Cerebellar cortex (tissue), 1 donor: ENCODE results near the gene PXDN.
A peak's percentile ranks its signal among the peaks of the same experiment; 100 is the strongest.

Source experiments
- DNase-seq: peaks from one replicate; pipeline ENCODE4 v3.0.0-alpha.2; 2015; ENCODE audit warnings: low spot score

The PXDN gene

DNA sequence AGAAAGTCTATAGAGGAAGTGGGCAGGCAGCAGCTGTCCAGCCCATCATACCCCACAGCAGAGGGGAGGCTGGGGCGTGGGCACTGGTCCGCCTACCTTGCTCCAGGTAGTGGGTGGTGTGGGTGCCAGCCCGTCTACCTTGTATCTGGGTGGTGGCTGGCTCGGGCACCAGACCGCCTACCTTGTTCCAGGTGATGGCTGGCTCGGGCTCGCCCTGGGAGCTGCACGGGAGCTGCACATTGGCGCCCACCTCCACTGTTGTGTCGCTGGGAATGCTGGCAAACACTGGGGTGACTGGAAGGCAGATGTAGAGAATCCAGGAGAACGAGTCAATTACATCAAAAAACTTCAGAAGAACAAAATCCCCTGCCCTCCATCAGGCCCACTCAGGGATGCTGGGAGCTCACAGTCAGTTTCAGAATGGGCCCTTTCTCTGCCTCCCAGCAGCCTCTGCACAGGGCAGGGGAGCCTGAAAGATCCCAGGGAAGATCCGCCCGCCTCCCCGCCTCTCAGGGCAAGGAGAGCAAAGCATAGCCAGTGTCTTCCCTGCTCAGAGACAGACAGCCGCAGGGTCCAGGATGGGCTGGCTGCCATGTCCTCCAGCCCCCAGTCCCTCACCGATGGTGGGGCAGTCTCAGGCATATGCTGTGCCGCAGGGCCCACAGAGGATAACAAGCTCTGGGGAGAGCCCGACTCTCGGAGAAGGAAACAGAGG, 82.3 kb downstream of the PXDN start:
- DNase-seq: no peak

DNA sequence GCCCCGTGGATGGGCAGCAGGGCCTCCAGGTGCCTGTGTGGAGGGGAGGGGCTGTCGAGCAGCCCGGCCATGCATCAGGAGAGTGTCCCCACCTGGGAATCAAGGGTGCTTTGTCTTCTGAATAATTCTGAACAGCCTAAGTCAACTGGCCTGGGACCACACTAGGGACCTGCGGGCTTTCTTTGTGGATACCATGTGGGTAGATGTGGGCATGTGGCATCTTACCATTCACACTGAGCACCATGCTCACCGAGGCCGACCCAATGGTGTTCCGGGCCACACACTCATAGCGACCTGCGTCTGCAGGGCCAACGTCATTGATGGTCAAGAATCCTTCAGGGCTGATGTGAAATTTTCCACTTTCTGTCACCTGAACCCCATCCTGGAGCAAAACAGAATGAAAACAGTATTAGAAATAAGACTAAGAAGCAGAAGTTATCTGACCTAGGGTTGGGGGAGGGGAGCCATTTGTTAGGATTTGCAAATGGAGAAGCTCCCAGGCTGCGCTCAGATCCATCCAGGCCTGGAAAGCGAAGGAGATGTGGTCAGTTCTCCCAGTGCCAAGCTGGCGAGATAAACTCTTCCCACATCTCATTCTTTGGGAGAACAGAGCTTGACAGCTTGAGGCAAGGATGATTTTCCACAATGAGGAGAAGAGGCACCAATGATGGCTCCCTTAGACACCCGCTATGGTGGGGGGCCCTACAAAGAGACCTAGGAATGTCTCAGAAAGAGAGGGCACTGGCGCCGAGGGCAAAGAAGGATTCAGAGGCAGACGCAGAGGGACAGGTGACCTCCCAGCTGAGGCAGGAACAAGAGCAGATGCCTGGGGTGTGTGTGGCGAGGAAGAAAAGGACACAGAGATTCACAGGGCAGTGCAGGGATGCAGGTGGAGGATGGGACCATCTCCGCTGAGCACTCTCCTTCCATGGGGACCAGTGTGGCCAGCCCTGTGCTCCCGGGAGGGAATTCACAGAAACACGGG, 83.4 kb downstream of the PXDN start:
- DNase-seq: no peak

DNA sequence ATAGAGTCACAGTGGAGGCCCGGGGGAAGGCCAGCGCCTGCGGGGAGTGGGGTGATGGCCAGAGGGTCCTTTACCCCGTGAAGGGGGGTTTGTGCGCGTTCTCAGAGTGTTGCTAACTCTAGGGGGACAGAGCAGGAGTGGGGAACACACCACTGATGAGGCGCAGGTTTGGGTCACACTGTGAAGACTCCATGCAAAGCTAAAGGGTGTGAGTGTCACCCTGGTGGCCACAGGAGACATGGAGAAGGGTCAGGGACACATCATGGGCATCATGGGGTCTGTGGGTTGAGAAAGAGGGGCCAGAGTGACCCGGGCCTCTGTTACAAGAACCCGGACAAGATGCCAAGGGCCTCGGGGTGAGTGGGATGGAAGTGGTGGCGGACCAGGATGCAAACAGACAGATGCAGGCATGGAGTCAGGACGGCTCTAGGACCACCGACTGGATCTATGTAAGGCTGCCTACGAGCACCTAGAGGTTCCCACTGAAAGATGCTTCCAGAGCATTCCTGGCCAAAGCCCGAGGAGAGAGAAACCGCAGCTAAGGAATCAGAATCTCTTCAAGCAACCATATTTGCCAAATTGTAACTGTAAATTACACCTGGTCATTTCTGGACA, 84.3 kb downstream of the PXDN start:
- DNase-seq: no peak

DNA sequence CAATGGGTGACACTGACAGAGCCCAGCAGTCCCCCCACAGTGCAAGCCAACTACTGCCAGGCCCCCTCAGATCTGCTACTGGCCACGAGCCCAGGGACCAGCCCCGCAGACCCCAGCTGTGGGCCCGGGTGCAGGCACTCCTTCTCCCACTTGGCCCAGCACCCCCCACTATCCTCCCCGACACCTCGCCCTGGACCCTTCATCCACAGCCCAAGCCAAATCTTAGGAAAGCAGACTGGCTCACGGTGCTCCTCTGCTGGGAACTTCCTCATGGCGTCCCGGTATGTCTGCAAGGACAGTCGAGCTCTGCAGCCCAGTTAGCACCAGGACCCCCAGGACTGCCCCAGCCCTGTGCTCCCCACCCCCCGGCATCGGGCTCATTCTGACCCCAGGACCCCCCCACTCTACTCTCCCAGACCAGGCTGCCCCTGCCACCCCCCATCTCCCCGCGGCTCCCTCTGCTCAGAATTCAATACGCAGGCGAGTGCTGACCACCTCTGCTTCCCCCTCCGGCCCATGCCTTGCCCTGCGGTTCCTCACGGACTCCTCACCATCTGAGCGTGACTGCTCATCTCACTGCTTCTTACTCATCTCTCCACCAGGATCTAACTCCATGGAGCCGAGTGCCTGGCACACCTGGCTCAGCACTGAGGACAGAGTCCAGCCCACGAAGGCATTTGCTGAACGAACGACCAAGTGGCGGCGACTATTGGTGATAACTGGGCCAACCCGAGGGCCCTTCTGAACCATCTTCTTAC, 85.7 kb downstream of the PXDN start:
- no peak for DNase-seq

DNA sequence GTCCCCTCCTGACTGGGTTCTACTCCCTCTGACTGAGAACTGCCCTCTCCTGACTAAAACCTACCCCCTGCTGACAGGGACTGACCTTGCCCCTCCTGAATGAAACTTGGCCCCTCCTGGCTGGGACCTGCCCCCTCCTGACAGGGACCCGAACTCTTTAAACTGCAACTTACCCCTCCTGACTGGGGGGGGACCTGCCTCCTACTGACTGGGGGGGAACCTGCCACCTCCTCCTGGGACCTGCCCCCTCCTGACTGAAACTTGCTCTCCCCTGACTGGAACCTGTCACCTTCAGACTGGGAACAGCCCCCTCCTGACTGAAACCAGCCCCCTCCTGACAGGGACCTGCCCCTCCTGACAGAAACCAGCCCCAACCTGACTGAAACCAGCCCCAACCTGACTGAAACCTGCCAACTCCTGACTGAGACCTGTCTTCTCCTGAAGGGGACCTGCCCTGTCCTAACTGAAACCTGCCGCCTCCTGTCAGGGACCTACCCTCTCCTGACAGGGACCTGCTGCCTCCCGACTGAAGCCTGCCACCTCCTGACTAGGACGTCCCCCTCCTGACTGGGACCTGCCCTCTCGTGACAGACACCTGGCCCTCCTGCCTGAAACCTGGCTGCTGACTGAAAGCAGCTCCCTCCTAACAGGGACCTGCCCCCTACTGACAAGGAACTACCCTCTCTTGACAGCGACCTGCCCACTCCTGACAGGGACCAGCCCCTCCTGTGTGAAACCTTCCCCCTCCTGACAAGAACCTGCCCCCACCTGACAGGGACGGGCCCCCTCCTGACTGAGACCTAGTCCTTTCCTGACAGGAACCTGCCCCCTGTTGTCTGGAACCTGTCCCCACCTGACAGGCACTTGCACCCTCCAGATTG, 87.1 kb downstream of the PXDN start:
- DNase-seq: no peak

DNA sequence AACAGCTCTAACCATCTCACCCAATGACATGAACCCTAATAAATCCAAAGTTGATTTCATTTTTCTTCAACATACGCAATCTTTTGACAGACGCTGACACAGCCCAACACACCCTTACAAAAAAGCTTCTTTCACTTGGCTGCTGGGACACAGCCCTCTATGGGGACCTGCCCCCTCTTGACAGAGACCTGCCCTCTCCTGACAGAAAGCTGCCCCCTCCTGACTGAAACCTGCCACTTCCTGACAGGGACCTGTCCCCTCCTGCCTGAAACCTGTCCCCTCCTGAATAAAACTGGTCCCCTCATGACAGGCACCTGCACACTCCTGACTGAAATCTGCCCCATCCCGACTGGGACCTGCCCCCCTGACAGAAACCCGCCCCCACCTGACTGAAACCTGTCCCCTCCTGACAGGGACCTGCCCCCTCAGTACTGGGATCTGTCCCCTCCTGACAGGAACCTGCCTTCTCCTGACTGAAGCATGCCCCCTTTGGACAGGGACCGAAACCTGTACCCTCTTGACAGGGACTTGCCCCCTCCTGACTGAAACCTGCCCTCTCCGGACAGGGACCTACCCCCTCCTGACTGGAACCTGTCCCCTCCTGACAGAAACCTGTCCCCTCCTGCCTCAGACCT, 87.9 kb downstream of the PXDN start:
- DNase-seq: no peak

DNA sequence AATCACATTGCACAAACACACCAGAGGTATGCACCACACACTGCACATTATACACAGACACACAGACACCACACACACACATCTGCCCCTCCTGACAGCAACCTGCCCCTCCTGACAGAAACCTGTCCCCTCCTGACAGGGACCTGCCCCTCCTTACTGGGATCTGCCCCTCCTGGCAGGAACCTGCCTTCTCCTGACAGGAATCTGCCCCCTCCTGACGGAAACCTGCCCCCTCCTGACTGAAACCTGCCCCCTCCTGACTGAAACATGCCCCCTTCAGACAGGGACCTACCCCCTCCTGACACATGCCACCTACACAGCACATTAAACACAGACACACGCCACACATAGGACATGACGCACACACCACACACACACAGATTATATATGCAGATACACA, 88.9 kb downstream of the PXDN start:
- DNase-seq: no peak

DNA sequence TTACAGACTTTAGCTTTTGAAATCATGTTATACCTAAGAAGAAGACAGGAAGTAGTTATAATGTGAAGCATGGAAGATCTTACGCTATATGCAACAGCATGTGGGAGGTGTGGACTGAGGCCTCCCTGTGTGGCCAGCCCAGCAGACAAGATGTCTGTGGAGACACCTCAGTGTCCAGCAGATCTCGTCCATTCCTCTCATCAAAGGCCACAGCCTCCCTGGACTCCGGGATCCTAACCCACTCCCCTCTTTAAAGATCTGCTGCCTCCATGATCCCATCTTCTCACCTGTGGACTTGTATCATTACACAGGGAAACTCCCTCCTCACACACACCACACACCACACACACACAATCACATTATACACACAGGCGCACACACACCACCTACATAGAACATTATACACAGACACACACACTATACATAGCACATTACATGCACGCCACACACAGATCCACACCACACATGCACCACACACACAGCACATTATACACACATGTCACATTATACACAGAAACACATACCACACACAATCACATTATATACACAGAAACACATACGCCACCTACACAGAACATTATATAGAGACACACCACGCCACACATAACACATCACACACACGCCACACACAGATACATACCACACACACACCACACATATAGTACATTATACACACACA, 89.5 kb downstream of the PXDN start:
- DNase-seq: no peak

DNA sequence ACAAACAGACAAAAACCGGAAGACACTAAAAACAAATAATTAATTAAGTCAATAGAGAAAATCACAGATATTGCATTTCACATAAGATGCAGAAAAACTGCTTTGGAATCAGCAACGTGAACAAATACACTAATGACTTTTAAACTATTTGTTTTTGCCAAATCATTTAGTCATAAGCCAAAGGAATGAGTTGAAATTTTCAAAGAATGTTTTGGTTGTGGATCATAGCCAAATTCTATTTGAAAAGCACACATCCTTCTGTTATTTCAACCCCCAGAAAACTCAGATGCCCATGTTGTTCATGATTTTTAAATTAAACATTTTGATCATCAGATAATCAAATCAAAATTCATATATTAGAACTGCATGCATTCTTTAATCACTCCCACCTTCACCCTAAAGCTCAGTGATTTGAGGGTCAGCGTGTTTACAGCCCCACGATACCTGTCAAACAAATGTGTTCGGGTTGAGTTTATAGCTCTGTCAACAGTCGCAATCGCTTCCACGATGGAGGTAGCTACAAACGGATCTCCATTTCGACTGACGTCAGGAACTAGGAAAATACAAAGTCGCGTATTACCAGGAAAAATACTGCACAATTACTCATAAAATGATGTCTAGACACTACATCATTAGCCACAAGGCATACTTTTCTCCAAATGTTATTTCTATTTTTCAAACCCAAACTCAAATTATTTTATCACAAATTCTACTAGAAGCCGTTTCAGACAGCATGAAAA, 90.2 kb downstream of the PXDN start:
- DNase-seq: no peak

DNA sequence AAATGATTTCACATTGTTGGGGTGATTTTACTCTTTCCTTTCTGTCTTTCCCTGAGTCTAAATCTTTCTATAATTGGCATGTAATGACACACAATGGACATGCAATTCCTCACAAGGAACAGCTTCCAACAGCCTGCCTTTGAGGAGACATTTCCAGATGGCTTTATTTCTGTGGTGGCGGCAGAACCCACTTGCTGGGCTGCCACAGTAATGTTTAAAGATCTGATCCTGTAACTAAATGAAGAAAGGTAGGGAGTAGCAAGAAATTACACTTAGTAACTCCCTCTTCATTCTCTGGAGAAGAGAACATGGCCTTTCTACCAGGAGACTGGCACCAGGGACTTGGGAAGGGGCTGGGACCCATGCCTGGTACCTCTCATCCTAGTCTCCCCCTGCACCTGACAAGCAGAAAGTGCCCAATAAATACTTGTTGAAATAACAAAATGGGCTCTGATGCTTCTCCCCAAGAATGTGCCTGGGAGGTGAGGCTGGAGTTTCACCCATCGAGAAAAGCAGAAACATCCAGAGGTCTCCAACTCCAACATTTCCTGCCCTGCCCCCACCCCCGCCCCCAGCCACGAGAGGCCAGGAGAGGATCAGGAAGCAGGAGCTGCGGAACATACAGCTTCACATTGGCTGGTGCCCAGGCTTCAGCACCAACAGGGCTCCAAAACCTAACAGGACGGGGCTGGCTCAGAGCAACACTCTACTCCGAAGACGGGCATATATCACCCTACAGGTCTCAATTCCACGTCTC, 92.1 kb downstream of the PXDN start:
- peak; percentile 4 for DNase-seq

DNA sequence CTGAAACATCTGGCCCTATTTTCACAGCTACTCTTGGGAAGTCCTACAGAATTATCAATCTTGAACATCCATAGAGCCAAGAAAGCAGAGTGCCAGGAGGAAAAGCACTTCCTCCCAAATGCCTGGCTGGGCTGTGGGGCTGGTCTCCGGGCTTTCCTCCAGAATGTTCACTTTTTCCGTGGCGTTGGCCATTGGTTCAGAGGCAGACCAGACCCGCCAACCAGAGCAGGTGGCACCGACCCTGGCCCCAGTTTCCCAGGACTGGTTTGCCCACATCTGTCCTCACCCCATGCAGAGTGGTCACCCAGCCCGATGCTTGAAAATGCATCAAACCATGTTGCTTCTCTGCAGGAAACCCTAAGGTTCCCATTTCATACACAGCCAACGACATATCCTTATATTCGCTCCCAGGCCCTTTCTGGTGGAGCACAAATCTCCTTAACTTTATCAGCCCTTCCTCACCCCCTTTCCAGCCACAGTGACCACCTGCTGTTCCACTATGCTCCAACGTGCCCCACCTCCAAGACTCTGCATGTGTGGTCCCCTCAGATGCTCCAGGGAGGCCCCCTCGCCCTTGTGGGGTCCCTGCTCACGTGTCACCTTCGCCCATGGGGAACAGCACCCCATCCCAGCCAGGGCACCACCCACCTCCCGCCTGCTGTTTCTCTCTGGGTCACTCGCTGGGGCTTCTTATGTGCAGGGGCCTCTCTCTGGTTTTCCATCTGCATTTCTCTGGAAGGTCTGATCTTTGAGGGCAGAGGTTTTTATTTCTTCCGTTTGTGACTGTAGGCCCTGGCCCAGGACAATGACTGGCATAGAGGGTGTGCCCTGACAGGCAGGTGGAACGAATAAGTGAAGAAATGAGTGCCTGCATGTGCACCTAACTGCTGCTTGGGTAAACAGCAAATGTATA, 92.9 kb downstream of the PXDN start:
- no peak for DNase-seq

DNA sequence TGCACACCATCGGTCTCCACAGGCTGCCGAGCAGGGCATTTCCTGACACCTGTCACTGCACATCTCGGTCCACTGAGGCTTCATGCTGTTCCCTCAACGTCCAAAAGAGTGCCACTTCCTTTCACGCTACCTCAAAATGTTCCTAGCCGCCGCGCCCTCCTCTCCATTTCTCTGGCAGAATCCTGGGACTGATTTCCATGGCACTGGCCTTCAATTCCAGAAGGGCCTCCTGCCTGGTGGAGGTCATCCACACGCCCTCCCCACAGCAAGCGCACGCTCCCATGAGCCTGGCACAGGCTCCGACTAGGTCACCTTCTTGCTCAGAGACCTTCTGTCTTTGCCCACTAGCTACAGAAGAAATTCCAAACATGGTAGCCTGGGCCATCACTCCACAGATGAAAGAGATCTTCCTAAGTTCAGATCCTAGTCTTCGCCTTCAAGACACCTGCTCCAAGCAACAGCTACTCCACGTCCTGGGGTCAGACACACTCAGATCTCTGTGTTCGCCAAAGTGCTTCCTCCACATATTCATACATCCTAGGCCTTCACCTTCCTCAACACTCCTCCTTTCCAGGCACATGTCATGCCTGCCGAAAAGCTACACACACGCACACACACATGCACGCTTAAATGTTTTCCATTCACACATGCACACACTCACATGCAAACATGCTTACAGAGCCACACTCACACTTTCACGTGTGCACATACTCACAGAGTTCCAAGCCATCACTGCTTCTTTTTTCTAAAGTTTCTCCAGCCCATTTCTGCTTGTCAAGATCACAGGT, 94.0 kb downstream of the PXDN start:
- DNase-seq: no peak

DNA sequence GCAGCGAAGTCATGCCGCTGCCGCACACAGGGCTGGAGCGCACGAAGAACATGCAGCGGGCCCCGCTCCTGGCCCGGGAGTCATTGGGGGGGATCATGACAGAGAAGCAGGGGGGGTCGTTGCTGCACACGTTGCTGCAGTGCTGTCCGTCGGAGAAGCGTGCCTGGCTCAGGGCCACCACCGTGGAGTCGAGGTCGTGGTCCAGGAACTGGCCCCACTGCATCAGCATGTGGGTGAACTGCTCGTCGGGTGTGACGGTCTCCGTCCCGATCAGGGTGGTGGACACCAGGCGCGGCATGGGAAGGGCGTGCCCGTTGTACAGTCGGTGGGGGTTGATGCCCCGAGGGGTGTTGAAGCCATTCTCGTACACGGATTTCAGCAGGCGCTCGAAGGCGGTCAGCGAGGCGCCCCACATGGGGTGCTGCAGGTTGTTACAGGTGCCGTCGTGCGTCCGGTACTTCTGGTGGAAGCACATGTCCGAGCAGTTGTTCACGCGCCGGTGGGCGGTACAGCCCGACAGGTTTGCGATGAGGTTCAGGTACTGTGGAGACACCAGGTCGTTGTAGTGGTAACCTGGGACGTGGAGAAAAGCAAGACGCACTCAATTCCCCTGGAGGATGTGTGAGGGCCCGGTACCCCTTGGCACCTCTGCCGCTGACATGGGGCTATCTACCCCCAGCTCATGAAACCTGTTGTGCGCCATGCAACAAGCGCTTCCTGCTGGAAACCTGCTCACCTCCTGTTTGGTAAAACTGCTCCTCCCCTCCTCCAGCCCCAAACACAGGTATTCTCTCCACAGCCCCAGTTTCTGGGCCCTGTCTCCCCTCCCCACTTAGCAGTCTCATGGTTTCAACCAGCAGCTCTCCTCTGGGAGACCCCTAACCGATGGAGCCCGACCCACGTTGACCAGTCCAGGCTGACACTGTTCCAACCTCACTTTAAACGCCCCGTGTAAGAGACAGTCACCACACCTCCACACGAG, 94.9 kb downstream of the PXDN start:
- DNase-seq: no peak

DNA sequence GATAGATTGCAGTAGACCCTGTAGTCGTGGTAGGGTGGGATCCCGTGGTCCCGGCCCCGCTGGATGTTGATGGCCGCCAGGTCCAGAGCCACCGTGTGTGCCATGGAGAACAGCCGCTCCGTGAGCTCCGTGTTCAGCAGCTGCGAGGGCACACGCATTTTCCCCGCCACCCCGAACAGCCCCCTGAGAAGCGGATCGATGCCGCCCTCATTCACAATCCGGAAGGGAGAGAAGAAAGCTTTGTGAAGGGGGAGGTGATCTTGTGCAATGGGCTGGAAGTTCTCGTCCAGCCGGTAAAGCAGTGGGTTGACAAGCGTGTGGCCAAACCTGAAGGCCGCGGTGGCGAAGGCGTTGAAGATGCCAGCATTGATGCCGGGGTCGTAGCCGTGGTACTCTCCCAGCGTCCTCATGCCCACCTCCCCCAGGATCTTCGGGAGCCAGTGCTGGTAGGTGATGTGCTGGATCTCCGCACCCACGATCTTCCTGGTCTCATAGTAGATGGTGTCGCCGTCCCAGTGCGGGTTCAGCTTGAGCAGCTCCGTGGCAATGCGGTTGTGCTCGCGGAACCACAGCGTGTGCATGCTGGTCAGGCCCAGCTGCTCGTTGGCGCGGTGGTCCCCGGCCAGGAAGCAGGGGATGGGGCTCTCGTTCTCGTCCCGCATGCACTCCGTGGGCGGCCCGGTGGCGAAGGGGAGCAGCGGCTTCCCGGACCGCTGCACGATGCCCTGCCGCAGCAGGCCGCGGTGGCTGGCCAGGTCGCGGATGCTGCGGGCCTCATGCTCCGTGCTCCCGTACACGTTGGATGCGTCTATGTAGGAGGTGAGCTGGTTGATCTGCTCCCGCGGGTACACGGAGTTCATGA, 95.8 kb downstream of the PXDN start:
- no peak for DNase-seq
